H1 (cell line): ENCODE measurements around the gene TRA2A. TPM values are rescaled to one million over a fixed set of nuclear protein-coding genes. Genes with fewer than 3 reads are reported as not detected.

Experiments
- CEBPB ChIP-seq: IDR thresholded peaks from 2 replicates; pipeline ENCODE4 v1.6.1; 2012; ENCODE audit warnings: low read depth, low read length
- CHD1 ChIP-seq: IDR thresholded peaks from 2 replicates; pipeline ENCODE4 v1.6.1; 2012; ENCODE audit warnings: low read depth, low read length, improper control_type of control experiment
- CREB1 ChIP-seq: IDR thresholded peaks from 2 replicates; pipeline ENCODE4 v1.6.1; 2012; ENCODE audit warnings: inconsistent platforms
- KDM1A ChIP-seq: fragments of 200-600, 300-600 bp; sonication (generic); IDR thresholded peaks from 2 replicates; pipeline ENCODE4 v1.7.1; 2016; ENCODE audit warnings: mild to moderate bottlenecking, low read length, borderline replicate concordance
- RAD21 ChIP-seq, 2 experiments: IDR thresholded peaks in 1 of 2; conservative IDR thresholded peaks in 1 of 2; 2 replicates each; pipeline ENCODE4 v1.6.1; 2011; ENCODE audit warnings: low read depth in 2 of 2, low read length in 2 of 2, improper control_type of control experiment in 1 of 2, inconsistent platforms in 1 of 2, mild to moderate bottlenecking in 1 of 2, moderate library complexity in 1 of 2
- RBBP5 ChIP-seq: IDR thresholded peaks from 2 replicates; pipeline ENCODE4 v1.7.1; 2012; ENCODE audit warnings: low read depth, mild to moderate bottlenecking, inconsistent platforms, low read length, moderate library complexity, borderline replicate concordance
- SAP30 ChIP-seq: fragments of 300-600 bp; sonication (generic); IDR thresholded peaks from 2 replicates; pipeline ENCODE4 v1.7.1; 2012; ENCODE audit warnings: low read length, moderate library complexity, mild to moderate bottlenecking, inconsistent platforms; ENCODE audit not compliant: insufficient read depth, insufficient replicate concordance
- SIN3A ChIP-seq, 2 experiments: IDR thresholded peaks in 1 of 2; conservative IDR thresholded peaks in 1 of 2; 2 replicates each; pipeline ENCODE4 v1.6.1; 2011 to 2012; ENCODE audit warnings: low read length in 2 of 2, improper control_type of control experiment in 1 of 2, low read depth in 1 of 2, mild to moderate bottlenecking in 1 of 2
- TAF1 ChIP-seq: IDR thresholded peaks from 2 replicates; pipeline ENCODE4 v1.6.1; 2011; ENCODE audit warnings: mild to moderate bottlenecking, low read depth, low read length
- polyA plus RNA-seq, 7 experiments: library from polyadenylated mRNA; depleted of rRNA in 3 of 7; stranded (reverse) in 5 of 7; unstranded in 2 of 7; fragments of >200 nt in 5 of 7; fragments of 200-250 nt in 2 of 7; gene quantifications; 1 replicate in 5 of 7; 2 replicates in 1 of 7; 4 replicates in 1 of 7; pipeline versions ENCODE4 v1.2.1 to v1.2.3, GENCODE V29; 2011 to 2013; ENCODE audit warnings: missing spikeins in 2 of 7, mixed read lengths in 2 of 7
- total RNA-seq: library from RNA; stranded (reverse); fragmentation: NEBNext Ultra II Directional; extraction: Animal tissue kit (Norgen Biotek cat#: 25700); gene quantifications from 2 replicates; pipeline ENCODE4 v1.2.1, GENCODE V29; 2021
- TF ChIP-seq, protein P1 (sequence below): fragments of 300-600 bp; sonication (generic); IDR thresholded peaks from 2 replicates; pipeline ENCODE4 v1.7.1; 2012; ENCODE audit warnings: low read length, moderate library complexity, mild to moderate bottlenecking, inconsistent platforms; ENCODE audit not compliant: insufficient replicate concordance

Gene TRA2A
- total and polyA plus RNA-seq, 2 of the 8 experiments (the other 6 are each of a cell fraction or from before 2014, with no cell fraction given) = 116 to 125 TPM

DNA sequence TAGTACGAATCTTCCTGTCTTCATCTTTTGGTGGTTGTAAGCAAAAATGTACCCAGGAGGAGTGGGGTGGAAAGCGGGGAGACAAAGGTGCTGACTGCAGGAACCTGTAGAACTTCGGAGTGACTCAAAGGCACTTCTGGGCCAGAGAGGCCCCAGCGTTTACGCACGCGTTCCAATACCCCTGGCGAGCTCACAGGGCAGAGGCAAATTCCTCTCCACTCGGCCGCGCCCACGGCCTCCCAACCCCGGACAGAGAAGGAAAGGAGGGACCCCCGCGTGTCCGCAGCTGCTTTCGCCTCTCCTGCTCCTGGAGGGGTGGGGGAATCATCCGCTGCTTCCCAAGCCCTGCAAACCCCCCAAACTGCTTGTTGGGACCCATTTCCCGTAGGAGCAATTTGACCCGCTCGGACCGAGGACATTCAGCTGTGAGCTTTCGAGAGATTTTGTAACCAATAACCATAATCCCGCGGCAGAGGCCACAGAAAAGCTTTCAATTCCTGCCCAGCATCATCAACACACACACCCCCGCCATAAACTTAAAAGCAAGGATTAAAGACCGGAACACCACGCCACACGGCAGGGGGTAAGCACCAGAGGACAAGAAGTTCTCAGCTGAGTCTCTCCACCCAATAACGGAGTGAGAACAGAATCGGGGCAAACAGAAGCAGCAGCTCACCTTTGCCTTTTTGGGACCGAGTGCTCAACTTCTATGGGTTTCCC lies 63.8 kb downstream of the TRA2A start (continued):
- TF ChIP-seq, protein P1, sequence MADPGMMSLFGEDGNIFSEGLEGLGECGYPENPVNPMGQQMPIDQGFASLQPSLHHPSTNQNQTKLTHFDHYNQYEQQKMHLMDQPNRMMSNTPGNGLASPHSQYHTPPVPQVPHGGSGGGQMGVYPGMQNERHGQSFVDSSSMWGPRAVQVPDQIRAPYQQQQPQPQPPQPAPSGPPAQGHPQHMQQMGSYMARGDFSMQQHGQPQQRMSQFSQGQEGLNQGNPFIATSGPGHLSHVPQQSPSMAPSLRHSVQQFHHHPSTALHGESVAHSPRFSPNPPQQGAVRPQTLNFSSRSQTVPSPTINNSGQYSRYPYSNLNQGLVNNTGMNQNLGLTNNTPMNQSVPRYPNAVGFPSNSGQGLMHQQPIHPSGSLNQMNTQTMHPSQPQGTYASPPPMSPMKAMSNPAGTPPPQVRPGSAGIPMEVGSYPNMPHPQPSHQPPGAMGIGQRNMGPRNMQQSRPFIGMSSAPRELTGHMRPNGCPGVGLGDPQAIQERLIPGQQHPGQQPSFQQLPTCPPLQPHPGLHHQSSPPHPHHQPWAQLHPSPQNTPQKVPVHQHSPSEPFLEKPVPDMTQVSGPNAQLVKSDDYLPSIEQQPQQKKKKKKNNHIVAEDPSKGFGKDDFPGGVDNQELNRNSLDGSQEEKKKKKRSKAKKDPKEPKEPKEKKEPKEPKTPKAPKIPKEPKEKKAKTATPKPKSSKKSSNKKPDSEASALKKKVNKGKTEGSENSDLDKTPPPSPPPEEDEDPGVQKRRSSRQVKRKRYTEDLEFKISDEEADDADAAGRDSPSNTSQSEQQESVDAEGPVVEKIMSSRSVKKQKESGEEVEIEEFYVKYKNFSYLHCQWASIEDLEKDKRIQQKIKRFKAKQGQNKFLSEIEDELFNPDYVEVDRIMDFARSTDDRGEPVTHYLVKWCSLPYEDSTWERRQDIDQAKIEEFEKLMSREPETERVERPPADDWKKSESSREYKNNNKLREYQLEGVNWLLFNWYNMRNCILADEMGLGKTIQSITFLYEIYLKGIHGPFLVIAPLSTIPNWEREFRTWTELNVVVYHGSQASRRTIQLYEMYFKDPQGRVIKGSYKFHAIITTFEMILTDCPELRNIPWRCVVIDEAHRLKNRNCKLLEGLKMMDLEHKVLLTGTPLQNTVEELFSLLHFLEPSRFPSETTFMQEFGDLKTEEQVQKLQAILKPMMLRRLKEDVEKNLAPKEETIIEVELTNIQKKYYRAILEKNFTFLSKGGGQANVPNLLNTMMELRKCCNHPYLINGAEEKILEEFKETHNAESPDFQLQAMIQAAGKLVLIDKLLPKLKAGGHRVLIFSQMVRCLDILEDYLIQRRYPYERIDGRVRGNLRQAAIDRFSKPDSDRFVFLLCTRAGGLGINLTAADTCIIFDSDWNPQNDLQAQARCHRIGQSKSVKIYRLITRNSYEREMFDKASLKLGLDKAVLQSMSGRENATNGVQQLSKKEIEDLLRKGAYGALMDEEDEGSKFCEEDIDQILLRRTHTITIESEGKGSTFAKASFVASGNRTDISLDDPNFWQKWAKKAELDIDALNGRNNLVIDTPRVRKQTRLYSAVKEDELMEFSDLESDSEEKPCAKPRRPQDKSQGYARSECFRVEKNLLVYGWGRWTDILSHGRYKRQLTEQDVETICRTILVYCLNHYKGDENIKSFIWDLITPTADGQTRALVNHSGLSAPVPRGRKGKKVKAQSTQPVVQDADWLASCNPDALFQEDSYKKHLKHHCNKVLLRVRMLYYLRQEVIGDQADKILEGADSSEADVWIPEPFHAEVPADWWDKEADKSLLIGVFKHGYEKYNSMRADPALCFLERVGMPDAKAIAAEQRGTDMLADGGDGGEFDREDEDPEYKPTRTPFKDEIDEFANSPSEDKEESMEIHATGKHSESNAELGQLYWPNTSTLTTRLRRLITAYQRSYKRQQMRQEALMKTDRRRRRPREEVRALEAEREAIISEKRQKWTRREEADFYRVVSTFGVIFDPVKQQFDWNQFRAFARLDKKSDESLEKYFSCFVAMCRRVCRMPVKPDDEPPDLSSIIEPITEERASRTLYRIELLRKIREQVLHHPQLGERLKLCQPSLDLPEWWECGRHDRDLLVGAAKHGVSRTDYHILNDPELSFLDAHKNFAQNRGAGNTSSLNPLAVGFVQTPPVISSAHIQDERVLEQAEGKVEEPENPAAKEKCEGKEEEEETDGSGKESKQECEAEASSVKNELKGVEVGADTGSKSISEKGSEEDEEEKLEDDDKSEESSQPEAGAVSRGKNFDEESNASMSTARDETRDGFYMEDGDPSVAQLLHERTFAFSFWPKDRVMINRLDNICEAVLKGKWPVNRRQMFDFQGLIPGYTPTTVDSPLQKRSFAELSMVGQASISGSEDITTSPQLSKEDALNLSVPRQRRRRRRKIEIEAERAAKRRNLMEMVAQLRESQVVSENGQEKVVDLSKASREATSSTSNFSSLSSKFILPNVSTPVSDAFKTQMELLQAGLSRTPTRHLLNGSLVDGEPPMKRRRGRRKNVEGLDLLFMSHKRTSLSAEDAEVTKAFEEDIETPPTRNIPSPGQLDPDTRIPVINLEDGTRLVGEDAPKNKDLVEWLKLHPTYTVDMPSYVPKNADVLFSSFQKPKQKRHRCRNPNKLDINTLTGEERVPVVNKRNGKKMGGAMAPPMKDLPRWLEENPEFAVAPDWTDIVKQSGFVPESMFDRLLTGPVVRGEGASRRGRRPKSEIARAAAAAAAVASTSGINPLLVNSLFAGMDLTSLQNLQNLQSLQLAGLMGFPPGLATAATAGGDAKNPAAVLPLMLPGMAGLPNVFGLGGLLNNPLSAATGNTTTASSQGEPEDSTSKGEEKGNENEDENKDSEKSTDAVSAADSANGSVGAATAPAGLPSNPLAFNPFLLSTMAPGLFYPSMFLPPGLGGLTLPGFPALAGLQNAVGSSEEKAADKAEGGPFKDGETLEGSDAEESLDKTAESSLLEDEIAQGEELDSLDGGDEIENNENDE = no peak
- TF ChIP-seq SAP30 = no peak
- TF ChIP-seq CREB1 = no peak
- TF ChIP-seq RAD21 (IDR thresholded peaks at IDR 0.05 in 1 of 2, conservative IDR thresholded peaks at IDR 0.05 in 1 of 2; ENCODE audit: low read depth in 2 of 2, low read length in 2 of 2) = no peak
- peak; percentile 29; the same call in 1 of the 2 replicates for TF ChIP-seq TAF1
- no peak for TF ChIP-seq RBBP5
- no peak for TF ChIP-seq CEBPB
- 0 out of 2 replicates have a peak, but pooled peaks have one; percentile 26 for TF ChIP-seq CHD1
- no peak for TF ChIP-seq KDM1A
- TF ChIP-seq SIN3A (conservative IDR thresholded peaks at IDR 0.05 in 1 of 2, IDR thresholded peaks at IDR 0.05 in 1 of 2; ENCODE audit: low read depth in 1 of 2, low read length in 2 of 2) = peak in 1 of 2 experiments; percentile 63; a peak in 1 of 4 replicates
